ENCODE data around the gene PKDCC.
"Not testable (repeated sequence)": the region's sequence is repeated elsewhere in the genome, so short reads cannot be mapped to it uniquely, and the experiment has no call there.

The PKDCC gene

GRCh38 chr2:42073739-42074503 is 26.1 kb downstream of the PKDCC start:
- H3K27ac ChIP-seq (ENCODE audit: low read depth, low read length): no peak overlapping the region

GRCh38 chr2:42074661-42075060 is 26.8 kb downstream of the PKDCC start:
- H3K36me3 ChIP-seq (ENCODE audit: control insufficient read depth in 5 of 5, insufficient read depth in 5 of 5, low read length in 5 of 5): no peaks in the 10 kb centered on the region
- no peak overlapping the region for H3K4me3 ChIP-seq (ENCODE audit: low read depth in 1 of 5, low read length in 5 of 5)
- H3K27ac ChIP-seq (ENCODE audit: low read depth, low read length): no peak overlapping the region
- no peaks in the 10 kb centered on the region for H3K27me3 ChIP-seq (ENCODE audit: control insufficient read depth in 5 of 5, insufficient read depth in 4 of 5, low read length in 5 of 5)
- H3K9me3 ChIP-seq (ENCODE audit: control insufficient read depth in 5 of 5, low read length in 5 of 5): peaks cover 0 to 3% (median 0%) of the 10 kb centered on the region in 5 donors
- no peak overlapping the region for H3K9ac ChIP-seq (ENCODE audit: low read length in 5 of 5)
- H3K4me1 ChIP-seq (ENCODE audit: control insufficient read depth in 5 of 5, insufficient read depth in 5 of 5, low read length in 5 of 5): peaks cover 0 to 22% (median 14%) of the 10 kb centered on the region in 5 donors

More at GRCh38 chr2:42073739-42074503, 26.1 kb downstream of the PKDCC start:
- Histone ChIP-seq H3K9ac (ENCODE audit: low read length in 5 of 5) (no peak overlapping the region), H3K4me3 (ENCODE audit: low read depth in 1 of 5, low read length in 5 of 5) (no peak overlapping the region), H3K36me3 (ENCODE audit: control insufficient read depth in 5 of 5, insufficient read depth in 5 of 5, low read length in 5 of 5) (no peaks in the 10 kb centered on the region), H3K27me3 (ENCODE audit: control insufficient read depth in 5 of 5, insufficient read depth in 4 of 5, low read length in 5 of 5) (no peaks in the 10 kb centered on the region), H3K9me3 (ENCODE audit: control insufficient read depth in 5 of 5, low read length in 5 of 5) (peaks cover 0 to 3% (median 0%) of the 10 kb centered on the region in 5 donors), H3K4me1 (ENCODE audit: control insufficient read depth in 5 of 5, insufficient read depth in 5 of 5, low read length in 5 of 5) (peaks cover 0 to 22% (median 14%) of the 10 kb centered on the region in 5 donors)

- Histone ChIP-seq H3K9ac (ENCODE audit: low read length in 5 of 5) (no peak overlapping the region), H3K4me1 (ENCODE audit: control insufficient read depth in 5 of 5, insufficient read depth in 5 of 5, low read length in 5 of 5) (peaks cover 0 to 22% (median 14%) of the 10 kb centered on the region in 5 donors), H3K27ac (ENCODE audit: low read depth, low read length) (no peak overlapping the region), H3K27me3 (ENCODE audit: control insufficient read depth in 5 of 5, insufficient read depth in 4 of 5, low read length in 5 of 5) (no peaks in the 10 kb centered on the region), H3K9me3 (ENCODE audit: control insufficient read depth in 5 of 5, low read length in 5 of 5) (peaks cover 0 to 3% (median 0%) of the 10 kb centered on the region in 5 donors), H3K36me3 (ENCODE audit: control insufficient read depth in 5 of 5, insufficient read depth in 5 of 5, low read length in 5 of 5) (no peaks in the 10 kb centered on the region), H3K4me3 (ENCODE audit: low read depth in 1 of 5, low read length in 5 of 5) (no peak overlapping the region)
Observed at GRCh38 chr2:42076357-42077225, 28.8 kb downstream of the PKDCC start.

- H3K4me1 ChIP-seq (ENCODE audit: control insufficient read depth in 5 of 5, insufficient read depth in 5 of 5, low read length in 5 of 5): peaks cover 0 to 18% (median 13%) of the 10 kb centered on the region in 5 donors
- H3K9me3 ChIP-seq (ENCODE audit: control insufficient read depth in 5 of 5, low read length in 5 of 5): peaks cover 0 to 3% (median 0%) of the 10 kb centered on the region in 5 donors
- H3K27me3 ChIP-seq (ENCODE audit: control insufficient read depth in 5 of 5, insufficient read depth in 4 of 5, low read length in 5 of 5): no peaks in the 10 kb centered on the region
- no peaks in the 10 kb centered on the region for H3K36me3 ChIP-seq (ENCODE audit: control insufficient read depth in 5 of 5, insufficient read depth in 5 of 5, low read length in 5 of 5)
- H3K9ac ChIP-seq (ENCODE audit: low read length in 5 of 5): no peak overlapping the region
- no peak overlapping the region for H3K27ac ChIP-seq (ENCODE audit: low read depth, low read length)
- H3K4me3 ChIP-seq (ENCODE audit: low read depth in 1 of 5, low read length in 5 of 5): no peak overlapping the region
Observed at GRCh38 chr2:42077343-42077742, 29.5 kb downstream of the PKDCC start.

- H3K27me3 ChIP-seq (ENCODE audit: control insufficient read depth in 5 of 5, insufficient read depth in 4 of 5, low read length in 5 of 5): no peaks in the 10 kb centered on the region
- no peak overlapping the region for H3K4me3 ChIP-seq (ENCODE audit: low read depth in 1 of 5, low read length in 5 of 5)
- no peak overlapping the region for H3K27ac ChIP-seq (ENCODE audit: low read depth, low read length)
- H3K36me3 ChIP-seq (ENCODE audit: control insufficient read depth in 5 of 5, insufficient read depth in 5 of 5, low read length in 5 of 5): no peaks in the 10 kb centered on the region
- H3K9ac ChIP-seq (ENCODE audit: low read length in 5 of 5): no peak overlapping the region
- H3K4me1 ChIP-seq (ENCODE audit: control insufficient read depth in 5 of 5, insufficient read depth in 5 of 5, low read length in 5 of 5): peaks cover 0 to 4% (median under 1%) of the 10 kb centered on the region in 5 donors
- peaks cover 0 to 3% (median 0%) of the 10 kb centered on the region in 5 donors for H3K9me3 ChIP-seq (ENCODE audit: control insufficient read depth in 5 of 5, low read length in 5 of 5)
Observed at GRCh38 chr2:42079737-42080287, 32.0 kb downstream of the PKDCC start.

GRCh38 chr2:42081151-42081550 is 33.3 kb downstream of the PKDCC start:
- H3K27ac ChIP-seq (ENCODE audit: low read depth, low read length); H3K27me3 ChIP-seq (ENCODE audit: control insufficient read depth in 5 of 5, insufficient read depth in 4 of 5, low read length in 5 of 5); H3K9ac ChIP-seq (ENCODE audit: low read length in 5 of 5); H3K4me1 ChIP-seq (ENCODE audit: control insufficient read depth in 5 of 5, insufficient read depth in 5 of 5, low read length in 5 of 5); H3K36me3 ChIP-seq (ENCODE audit: control insufficient read depth in 5 of 5, insufficient read depth in 5 of 5, low read length in 5 of 5); H3K4me3 ChIP-seq (ENCODE audit: low read depth in 1 of 5, low read length in 5 of 5); H3K9me3 ChIP-seq (ENCODE audit: control insufficient read depth in 5 of 5, low read length in 5 of 5): not testable (repeated sequence)

GRCh38 chr2:42082016-42082415 is 34.2 kb downstream of the PKDCC start:
- Histone ChIP-seq H3K4me1 (ENCODE audit: control insufficient read depth in 5 of 5, insufficient read depth in 5 of 5, low read length in 5 of 5) (peaks cover 0 to 15% (median 4%) of the 10 kb centered on the region in 5 donors), H3K9me3 (ENCODE audit: control insufficient read depth in 5 of 5, low read length in 5 of 5) (no peaks in the 10 kb centered on the region), H3K36me3 (ENCODE audit: control insufficient read depth in 5 of 5, insufficient read depth in 5 of 5, low read length in 5 of 5) (no peaks in the 10 kb centered on the region), H3K27me3 (ENCODE audit: control insufficient read depth in 5 of 5, insufficient read depth in 4 of 5, low read length in 5 of 5) (no peaks in the 10 kb centered on the region), H3K9ac (ENCODE audit: low read length in 5 of 5) (no peak overlapping the region), H3K4me3 (ENCODE audit: low read depth in 1 of 5, low read length in 5 of 5) (no peak overlapping the region), H3K27ac (ENCODE audit: low read depth, low read length) (no peak overlapping the region)

- H3K4me3 ChIP-seq (ENCODE audit: low read depth in 1 of 5, low read length in 5 of 5): no peak overlapping the region
- no peaks in the 10 kb centered on the region for H3K9me3 ChIP-seq (ENCODE audit: control insufficient read depth in 5 of 5, low read length in 5 of 5)
- no peak overlapping the region for H3K27ac ChIP-seq (ENCODE audit: low read depth, low read length)
- no peaks in the 10 kb centered on the region for H3K27me3 ChIP-seq (ENCODE audit: control insufficient read depth in 5 of 5, insufficient read depth in 4 of 5, low read length in 5 of 5)
- no peak overlapping the region for H3K9ac ChIP-seq (ENCODE audit: low read length in 5 of 5)
- H3K36me3 ChIP-seq (ENCODE audit: control insufficient read depth in 5 of 5, insufficient read depth in 5 of 5, low read length in 5 of 5): no peaks in the 10 kb centered on the region
- H3K4me1 ChIP-seq (ENCODE audit: control insufficient read depth in 5 of 5, insufficient read depth in 5 of 5, low read length in 5 of 5): peaks cover 0 to 15% (median 4%) of the 10 kb centered on the region in 5 donors
Observed at GRCh38 chr2:42084231-42084671, 36.4 kb downstream of the PKDCC start.

- H3K27me3 ChIP-seq (ENCODE audit: control insufficient read depth in 5 of 5, insufficient read depth in 4 of 5, low read length in 5 of 5); H3K9ac ChIP-seq (ENCODE audit: low read length in 5 of 5); H3K27ac ChIP-seq (ENCODE audit: low read depth, low read length); H3K9me3 ChIP-seq (ENCODE audit: control insufficient read depth in 5 of 5, low read length in 5 of 5); H3K36me3 ChIP-seq (ENCODE audit: control insufficient read depth in 5 of 5, insufficient read depth in 5 of 5, low read length in 5 of 5); H3K4me3 ChIP-seq (ENCODE audit: low read depth in 1 of 5, low read length in 5 of 5): not testable (repeated sequence)
- peaks cover 0 to 15% (median 4%) of the 10 kb centered on the region in 5 donors for H3K4me1 ChIP-seq (ENCODE audit: control insufficient read depth in 5 of 5, insufficient read depth in 5 of 5, low read length in 5 of 5)
Observed at GRCh38 chr2:42085070-42085469, 37.2 kb downstream of the PKDCC start.
